GM12891 (cell line): ENCODE results near the gene DSCAM.

ENCODE experiments used
- POLR2A ChIP-seq: IDR thresholded peaks from 2 replicates; pipeline ENCODE4 v1.6.1; 2011; ENCODE audit warnings: low read depth, low read length, control low read depth
- POLR2AphosphoS5 ChIP-seq: IDR thresholded peaks from 2 replicates; pipeline ENCODE4 v1.6.1; 2011; ENCODE audit warnings: low read depth, low read length, control low read depth
- SPI1 ChIP-seq: IDR thresholded peaks from 2 replicates; pipeline ENCODE4 v1.6.1; 2011; ENCODE audit warnings: low read depth, low read length, control low read depth
- TAF1 ChIP-seq: IDR thresholded peaks from 2 replicates; pipeline ENCODE4 v1.6.1; 2011; ENCODE audit warnings: low read depth, low read length, control low read depth

GRCh38 chr21:40472013-40472412 lies 374.9 kb downstream of the DSCAM start:
- no peak for TF ChIP-seq POLR2A
- no peak for TF ChIP-seq POLR2AphosphoS5
- no peak for TF ChIP-seq TAF1
- TF ChIP-seq SPI1, result no peak
